HCT116 (cell line): Measurements from ENCODE around the gene SCTR. TPM values are rescaled to one million over a fixed set of nuclear protein-coding genes. Genes with fewer than 3 reads are reported as not detected.

Source experiments
- ATAC-seq: fragments of 200-7000 bp; cut with Tn5 transposase; 2 replicates; pipeline ENCODE4 v1.9.1; 2020; ENCODE audit warnings: mild to moderate bottlenecking, moderate library complexity
- BruUV-seq: library from RNA; stranded (reverse); fragments of 400-500 nt; replicated peaks from 2 replicates; lab custom pipeline; 2021; lab: Mats Ljungman, UMichigan
- CTCF ChIA-PET: fragments of 300-600 bp; sonication (Branson Sonifier 250); formaldehyde crosslinking; loops from one replicate; lab custom pipeline; 2021; ENCODE audit warnings: antibody characterized with exemption; lab: Charles Lee
- POLR2A ChIA-PET: fragments of 300-600, 350-600 bp; sonication (Branson Sonifier 250); formaldehyde crosslinking; loops from one replicate; lab custom pipeline; 2021; ENCODE audit warnings: antibody characterized with exemption; lab: Charles Lee
- RAD21 ChIA-PET, 2 experiments: fragments of 300-600 bp; sonication (Branson Sonifier 250); formaldehyde crosslinking; loops; one replicate each; lab custom pipeline; 2023; ENCODE audit warnings: low total read pairs in 2 of 2; ENCODE audit not compliant: uncharacterized antibody in 2 of 2, unreplicated experiment in 2 of 2, low non-redundant PET in 1 of 2; lab: Charles Lee
- DNase-seq: peaks from one replicate; pipeline ENCODE4 v3.0.0-alpha.2; 2010; ENCODE audit warnings: low read depth, low spot score
- H2AFZ ChIP-seq: fragments of 200-600 bp; shearing (Covaris generic), sonication (generic); 2 replicates; pipeline ENCODE4 v1.6.1; 2017; ENCODE audit warnings: low read depth, mixed run types, mixed read lengths, antibody characterized with exemption, low read length; ENCODE audit not compliant: poor library complexity, severe bottlenecking
- H3K27ac ChIP-seq: 2 replicates; pipeline ENCODE4 v1.5.1; 2012; ENCODE audit warnings: low read depth, low read length
- H3K27me3 ChIP-seq: fragments of 200-600 bp; sonication (generic); 2 replicates; pipeline ENCODE4 v1.6.1; 2016; ENCODE audit warnings: mixed run types, low read length, mixed read lengths; ENCODE audit not compliant: insufficient read depth
- H3K36me3 ChIP-seq, 2 experiments: fragments of 200-500 bp in 1 of 2; fragments of 200-600 bp in 1 of 2; sonication (Bioruptor generic) in 1 of 2; sonication (generic) in 1 of 2; 2 replicates each; pipeline versions ENCODE4 v1.5.1 to v1.6.1; 2014 to 2016; ENCODE audit warnings: low read length in 2 of 2, inconsistent platforms in 1 of 2, mixed read lengths in 1 of 2, mixed run types in 1 of 2; ENCODE audit not compliant: insufficient read depth in 2 of 2, control insufficient read depth in 1 of 2
- H3K4me1 ChIP-seq, 2 experiments: fragments of 200-600 bp in 1 of 2; sonication (generic) in 1 of 2; 2 replicates each; pipeline versions ENCODE4 v1.5.1 to v1.6.1; 2012 to 2017; ENCODE audit warnings: low read length in 2 of 2, inconsistent platforms in 1 of 2, mild to moderate bottlenecking in 1 of 2, mixed read lengths in 1 of 2, mixed run types in 1 of 2, moderate library complexity in 1 of 2; ENCODE audit not compliant: insufficient read depth in 2 of 2, control insufficient read depth in 1 of 2
- H3K4me2 ChIP-seq: fragments of 200-600 bp; sonication (generic); 2 replicates; pipeline ENCODE4 v1.6.1; 2017; ENCODE audit warnings: mixed run types, low read length, mixed read lengths
- H3K4me3 ChIP-seq, 2 experiments: fragments of 200-600 bp in 1 of 2; sonication (generic) in 1 of 2; replicated peaks in 1 of 2; 2 replicates each; pipeline ENCODE4 v1.5.1; 2011 to 2016; ENCODE audit warnings: low read length in 2 of 2, control low read depth in 1 of 2, low read depth in 1 of 2, mild to moderate bottlenecking in 1 of 2, mixed read lengths in 1 of 2, mixed run types in 1 of 2
- H3K79me2 ChIP-seq: fragments of 200-600 bp; sonication (generic); 2 replicates; pipeline ENCODE4 v1.6.1; 2017; ENCODE audit warnings: mild to moderate bottlenecking, mixed run types, low read length, moderate library complexity, mixed read lengths; ENCODE audit not compliant: insufficient read depth
- H3K9ac ChIP-seq: fragments of 200-600 bp; sonication (generic); 2 replicates; pipeline ENCODE4 v1.6.1; 2016; ENCODE audit warnings: low read length, mixed read lengths
- H3K9me2 ChIP-seq: fragments of 200-600 bp; sonication (generic), shearing (Covaris generic); 2 replicates; pipeline ENCODE4 v1.6.1; 2017; ENCODE audit warnings: mixed run types, mild to moderate bottlenecking, moderate library complexity; ENCODE audit not compliant: insufficient read depth
- H3K9me3 ChIP-seq, 2 experiments: fragments of 200-500 bp in 1 of 2; fragments of 200-600 bp in 1 of 2; sonication (Bioruptor generic) in 1 of 2; sonication (generic) in 1 of 2; 2 replicates each; pipeline ENCODE4 v1.6.1; 2014 to 2017; ENCODE audit warnings: low read length in 2 of 2, mixed read lengths in 2 of 2, inconsistent platforms in 1 of 2, low read depth in 1 of 2, mild to moderate bottlenecking in 1 of 2, mixed run types in 1 of 2, moderate library complexity in 1 of 2; ENCODE audit not compliant: control insufficient read depth in 1 of 2, insufficient read depth in 1 of 2
- H4K20me1 ChIP-seq: fragments of 200-600 bp; sonication (generic), shearing (Covaris generic); 2 replicates; pipeline ENCODE4 v1.6.1; 2017; ENCODE audit warnings: mixed run types, mild to moderate bottlenecking, moderate library complexity; ENCODE audit not compliant: insufficient read depth
- CBX3 ChIP-seq: IDR thresholded peaks from 2 replicates; pipeline ENCODE4 v1.6.1; 2012; ENCODE audit warnings: low read depth
- ELF1 ChIP-seq: IDR thresholded peaks from 2 replicates; pipeline ENCODE4 v1.6.1; 2012; ENCODE audit warnings: low read depth, borderline replicate concordance
- EZH2phosphoT487 ChIP-seq: fragments of 200-600 bp; IDR thresholded peaks from 2 replicates; pipeline ENCODE4 v1.6.1; 2018; ENCODE audit warnings: antibody characterized with exemption, borderline replicate concordance
- FOSL1 ChIP-seq: IDR thresholded peaks from 2 replicates; pipeline ENCODE4 v1.6.1; 2012; ENCODE audit warnings: low read depth
- POLR2AphosphoS5 ChIP-seq: IDR thresholded peaks from 2 replicates; pipeline ENCODE4 v1.6.1; 2011; ENCODE audit warnings: mild to moderate bottlenecking, low read depth, low read length, moderate library complexity
- RAD21 ChIP-seq: IDR thresholded peaks from 2 replicates; pipeline ENCODE4 v1.6.1; 2012; ENCODE audit warnings: low read depth, mild to moderate bottlenecking
- SP1 ChIP-seq: IDR thresholded peaks from 2 replicates; pipeline ENCODE4 v1.6.1; 2012; ENCODE audit warnings: low read depth
- ZFX ChIP-seq: fragments of 450-650 bp; IDR thresholded peaks from 2 replicates; pipeline ENCODE4 v1.6.1; 2017
- intact Hi-C: fragments of 100-400 bp; cut with micrococcal nuclease; formaldehyde crosslinking; loops from 2 replicates; pipeline ENCODE4 v1.10.0; 2022
- total RNA-seq: library from RNA; stranded (reverse); gene quantifications from one replicate; pipeline ENCODE4 v1.2.1, GENCODE V29; 2021; ENCODE audit not compliant: unreplicated experiment
- TF ChIP-seq, protein P1 (sequence below): IDR thresholded peaks from 2 replicates; pipeline ENCODE4 v1.6.1; 2012
- TF ChIP-seq, protein P2 (sequence below): IDR thresholded peaks from 2 replicates; pipeline ENCODE4 v1.6.1; 2012
- TF ChIP-seq, protein P3 (sequence below): IDR thresholded peaks from 2 replicates; pipeline ENCODE4 v1.6.1; 2011; ENCODE audit warnings: mild to moderate bottlenecking, low read length, moderate library complexity; ENCODE audit not compliant: insufficient replicate concordance; ENCODE audit errors: extremely low read depth
- TF ChIP-seq, protein P4 (sequence below): IDR thresholded peaks from 2 replicates; pipeline ENCODE4 v1.6.1; 2012; ENCODE audit warnings: low read depth

The SCTR gene
- total RNA-seq, 1 experiment from 2014 or later: not detected

DNA sequence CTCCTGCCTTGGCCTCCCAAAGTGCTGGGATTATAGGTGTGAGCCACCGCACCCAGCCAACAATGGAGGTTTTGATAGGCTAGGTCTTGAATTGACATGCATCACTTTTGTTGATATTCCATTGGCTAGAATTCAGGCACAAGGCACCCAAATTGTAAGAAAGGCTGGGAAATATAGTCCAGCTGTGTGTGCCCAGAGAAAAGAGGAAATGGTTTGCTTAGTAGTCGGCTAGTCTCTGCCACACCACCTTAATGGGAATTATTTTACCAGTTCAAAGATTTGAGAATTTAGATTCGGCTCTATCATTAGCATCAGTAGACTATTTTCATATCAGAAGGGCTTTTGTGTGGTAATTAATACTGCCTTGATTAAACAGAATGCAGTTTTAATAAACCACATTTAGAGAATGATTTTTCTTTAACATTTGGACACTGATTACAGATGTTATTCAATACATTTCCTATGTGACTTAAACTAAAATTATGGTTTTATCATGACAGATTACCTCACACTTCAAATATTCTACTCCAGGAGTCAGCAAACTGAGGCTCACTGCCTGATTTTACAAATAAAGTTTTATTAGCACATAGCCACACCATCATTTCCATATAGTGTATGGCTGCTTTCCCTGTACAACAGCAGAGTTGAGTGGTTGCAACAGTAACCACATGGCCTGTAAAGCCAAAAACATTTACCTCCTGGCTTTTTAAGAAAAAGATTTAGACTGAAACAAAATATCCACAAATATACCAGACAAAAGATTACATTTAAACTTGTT, 130.1 kb downstream of the SCTR start:
- DNase-seq (no peak), ATAC-seq (no peak)
- no peaks in the 10 kb centered on the region for H3K27me3 ChIP-seq
- no peak overlapping the region for H3K4me2 ChIP-seq
- CTCF ChIA-PET: no interaction called here
- H4K20me1 ChIP-seq: no peaks in the 10 kb centered on the region
- POLR2A ChIA-PET: no interaction called here
- H3K4me1 ChIP-seq: peaks cover 11 to 21% of the 10 kb centered on the region in 2 experiments; a peak in 3 of 4 replicates
- TF ChIP-seq RAD21: no peak
- TF ChIP-seq, protein P1, sequence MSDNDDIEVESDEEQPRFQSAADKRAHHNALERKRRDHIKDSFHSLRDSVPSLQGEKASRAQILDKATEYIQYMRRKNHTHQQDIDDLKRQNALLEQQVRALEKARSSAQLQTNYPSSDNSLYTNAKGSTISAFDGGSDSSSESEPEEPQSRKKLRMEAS: no peak
- no peak for TF ChIP-seq ELF1
- TF ChIP-seq ZFX: no peak
- TF ChIP-seq POLR2AphosphoS5: no peak
- TF ChIP-seq, protein P2, sequence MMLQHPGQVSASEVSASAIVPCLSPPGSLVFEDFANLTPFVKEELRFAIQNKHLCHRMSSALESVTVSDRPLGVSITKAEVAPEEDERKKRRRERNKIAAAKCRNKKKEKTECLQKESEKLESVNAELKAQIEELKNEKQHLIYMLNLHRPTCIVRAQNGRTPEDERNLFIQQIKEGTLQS: no peak
- TF ChIP-seq CBX3: no peak
- TF ChIP-seq EZH2phosphoT487: no peak
- TF ChIP-seq, protein P3, sequence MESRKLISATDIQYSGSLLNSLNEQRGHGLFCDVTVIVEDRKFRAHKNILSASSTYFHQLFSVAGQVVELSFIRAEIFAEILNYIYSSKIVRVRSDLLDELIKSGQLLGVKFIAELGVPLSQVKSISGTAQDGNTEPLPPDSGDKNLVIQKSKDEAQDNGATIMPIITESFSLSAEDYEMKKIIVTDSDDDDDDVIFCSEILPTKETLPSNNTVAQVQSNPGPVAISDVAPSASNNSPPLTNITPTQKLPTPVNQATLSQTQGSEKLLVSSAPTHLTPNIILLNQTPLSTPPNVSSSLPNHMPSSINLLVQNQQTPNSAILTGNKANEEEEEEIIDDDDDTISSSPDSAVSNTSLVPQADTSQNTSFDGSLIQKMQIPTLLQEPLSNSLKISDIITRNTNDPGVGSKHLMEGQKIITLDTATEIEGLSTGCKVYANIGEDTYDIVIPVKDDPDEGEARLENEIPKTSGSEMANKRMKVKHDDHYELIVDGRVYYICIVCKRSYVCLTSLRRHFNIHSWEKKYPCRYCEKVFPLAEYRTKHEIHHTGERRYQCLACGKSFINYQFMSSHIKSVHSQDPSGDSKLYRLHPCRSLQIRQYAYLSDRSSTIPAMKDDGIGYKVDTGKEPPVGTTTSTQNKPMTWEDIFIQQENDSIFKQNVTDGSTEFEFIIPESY: no peak
- no peak for TF ChIP-seq FOSL1
- TF ChIP-seq, protein P4, sequence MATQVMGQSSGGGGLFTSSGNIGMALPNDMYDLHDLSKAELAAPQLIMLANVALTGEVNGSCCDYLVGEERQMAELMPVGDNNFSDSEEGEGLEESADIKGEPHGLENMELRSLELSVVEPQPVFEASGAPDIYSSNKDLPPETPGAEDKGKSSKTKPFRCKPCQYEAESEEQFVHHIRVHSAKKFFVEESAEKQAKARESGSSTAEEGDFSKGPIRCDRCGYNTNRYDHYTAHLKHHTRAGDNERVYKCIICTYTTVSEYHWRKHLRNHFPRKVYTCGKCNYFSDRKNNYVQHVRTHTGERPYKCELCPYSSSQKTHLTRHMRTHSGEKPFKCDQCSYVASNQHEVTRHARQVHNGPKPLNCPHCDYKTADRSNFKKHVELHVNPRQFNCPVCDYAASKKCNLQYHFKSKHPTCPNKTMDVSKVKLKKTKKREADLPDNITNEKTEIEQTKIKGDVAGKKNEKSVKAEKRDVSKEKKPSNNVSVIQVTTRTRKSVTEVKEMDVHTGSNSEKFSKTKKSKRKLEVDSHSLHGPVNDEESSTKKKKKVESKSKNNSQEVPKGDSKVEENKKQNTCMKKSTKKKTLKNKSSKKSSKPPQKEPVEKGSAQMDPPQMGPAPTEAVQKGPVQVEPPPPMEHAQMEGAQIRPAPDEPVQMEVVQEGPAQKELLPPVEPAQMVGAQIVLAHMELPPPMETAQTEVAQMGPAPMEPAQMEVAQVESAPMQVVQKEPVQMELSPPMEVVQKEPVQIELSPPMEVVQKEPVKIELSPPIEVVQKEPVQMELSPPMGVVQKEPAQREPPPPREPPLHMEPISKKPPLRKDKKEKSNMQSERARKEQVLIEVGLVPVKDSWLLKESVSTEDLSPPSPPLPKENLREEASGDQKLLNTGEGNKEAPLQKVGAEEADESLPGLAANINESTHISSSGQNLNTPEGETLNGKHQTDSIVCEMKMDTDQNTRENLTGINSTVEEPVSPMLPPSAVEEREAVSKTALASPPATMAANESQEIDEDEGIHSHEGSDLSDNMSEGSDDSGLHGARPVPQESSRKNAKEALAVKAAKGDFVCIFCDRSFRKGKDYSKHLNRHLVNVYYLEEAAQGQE: no peak
- TF ChIP-seq SP1: no peak
- TF ChIP-seq, all 23 proteins: peak for 0
- Histone ChIP-seq H3K4me3 (no peak overlapping the region), H3K79me2 (no peaks in the 10 kb centered on the region), H3K27ac (no peak overlapping the region), H3K9me2 (no peaks in the 10 kb centered on the region), H3K9ac (no peak overlapping the region), H3K9me3 (no peaks in the 10 kb centered on the region), H3K36me3 (no peaks in the 10 kb centered on the region), H2AFZ (no peak overlapping the region)
- RAD21 ChIA-PET: no interaction called here
- intact Hi-C loops: no loop called here
- BruUV-seq: no TSS peak
